GM23338 (cell line): ENCODE results near the gene ESX1. TPM values are rescaled to one million over a fixed set of nuclear protein-coding genes. Genes with fewer than 3 reads are reported as not detected.
"Not testable (repeated sequence)": the region's sequence is repeated elsewhere in the genome, so short reads cannot be mapped to it uniquely, and the experiment has no call there.

ENCODE experiments used
- ATAC-seq: fragments of 200-7000 bp; cut with Tn5 transposase; 3 replicates; pipeline ENCODE4 v1.9.1; 2020
- DNase-seq: peaks from one replicate; pipeline ENCODE4 v3.0.0-alpha.2; 2015; ENCODE audit warnings: low spot score
- H2AFZ ChIP-seq: fragments of 200-600 bp; sonication (generic); 2 replicates; pipeline ENCODE4 v1.8.0; 2016; ENCODE audit warnings: antibody characterized with exemption, mild to moderate bottlenecking, moderate library complexity
- H3F3A ChIP-seq: fragments of 200-600 bp; sonication (generic); replicated peaks from 2 replicates; pipeline ENCODE4 v1.8.0; 2017; ENCODE audit warnings: antibody characterized with exemption, mixed run types, low read depth
- H3K27ac ChIP-seq: fragments of 200-600 bp; sonication (generic); 2 replicates; pipeline ENCODE4 v1.6.1; 2016; ENCODE audit warnings: low read depth
- H3K27me3 ChIP-seq: fragments of 200-600 bp; sonication (generic); 2 replicates; pipeline ENCODE4 v1.8.0; 2016; ENCODE audit warnings: mild to moderate bottlenecking, mixed run types, moderate library complexity; ENCODE audit not compliant: insufficient read depth
- H3K36me3 ChIP-seq: fragments of 200-600 bp; sonication (generic); 2 replicates; pipeline ENCODE4 v1.8.0; 2016; ENCODE audit warnings: mild to moderate bottlenecking; ENCODE audit not compliant: insufficient read depth
- H3K4me1 ChIP-seq: fragments of 200-600 bp; sonication (generic); 2 replicates; pipeline ENCODE4 v1.8.0; 2016; ENCODE audit warnings: mild to moderate bottlenecking, moderate library complexity; ENCODE audit not compliant: insufficient read depth
- H3K4me2 ChIP-seq: fragments of 200-600 bp; sonication (generic); 2 replicates; pipeline ENCODE4 v1.7.1; 2017; ENCODE audit warnings: mixed run types
- H3K4me3 ChIP-seq: fragments of 200-600 bp; sonication (generic); 2 replicates; pipeline ENCODE4 v1.6.1; 2016; ENCODE audit warnings: mixed run types
- H3K79me2 ChIP-seq: fragments of 200-600 bp; sonication (generic); replicated peaks from 2 replicates; pipeline ENCODE4 v1.8.0; 2017; ENCODE audit warnings: mild to moderate bottlenecking; ENCODE audit not compliant: insufficient read depth
- H3K9me2 ChIP-seq: fragments of 200-600 bp; sonication (generic); 2 replicates; pipeline ENCODE4 v1.8.0; 2017; ENCODE audit not compliant: insufficient read depth
- H4K20me1 ChIP-seq: fragments of 200-600 bp; sonication (generic); replicated peaks from 2 replicates; pipeline ENCODE4 v1.8.0; 2017; ENCODE audit warnings: mild to moderate bottlenecking; ENCODE audit not compliant: insufficient read depth
- H3K27ac Mint-ChIP-seq: 2 replicates; pipeline ENCODE4 v1.8.0; 2020; ENCODE audit warnings: inconsistent platforms, mild to moderate bottlenecking, moderate library complexity, mixed read lengths
- H3K27me3 Mint-ChIP-seq: 3 replicates; pipeline ENCODE4 v1.8.0; 2022; ENCODE audit warnings: low read depth, mild to moderate bottlenecking, moderate library complexity, mixed read lengths, inconsistent platforms; ENCODE audit not compliant: insufficient read depth, poor library complexity
- H3K36me3 Mint-ChIP-seq: 3 replicates; pipeline ENCODE4 v1.8.0; 2021; ENCODE audit warnings: low read depth, mild to moderate bottlenecking, inconsistent platforms, moderate library complexity, mixed read lengths
- H3K4me1 Mint-ChIP-seq: 3 replicates; pipeline ENCODE4 v1.8.0; 2020; ENCODE audit warnings: mild to moderate bottlenecking, inconsistent platforms, mixed read lengths
- H3K4me3 Mint-ChIP-seq: 3 replicates; pipeline ENCODE4 v1.8.0; 2021; ENCODE audit warnings: moderate library complexity, mild to moderate bottlenecking, inconsistent platforms, mixed read lengths
- H3K9me3 Mint-ChIP-seq: 3 replicates; pipeline ENCODE4 v1.8.0; 2020; ENCODE audit warnings: moderate library complexity, mild to moderate bottlenecking, inconsistent platforms, mixed read lengths
- CREB1 ChIP-seq: fragments of 250-450 bp; sonication (Bioruptor Pico); IDR thresholded peaks from 2 replicates; pipeline ENCODE4 v1.5.0; 2020; ENCODE audit warnings: low read depth, mild to moderate bottlenecking, moderate library complexity
- CTCF ChIP-seq, 2 experiments: fragments of 200-600 bp in 1 of 2; sonication (generic) in 1 of 2; conservative IDR thresholded peaks; 2 replicates each; pipeline versions ENCODE4 v1.5.1 to v1.6.1; 2016 to 2017; ENCODE audit warnings: antibody characterized with exemption in 2 of 2, low read depth in 2 of 2, mild to moderate bottlenecking in 2 of 2, moderate library complexity in 1 of 2
- NANOG ChIP-seq: IDR thresholded peaks from 2 replicates; pipeline ENCODE4 v1.6.1; 2016; ENCODE audit warnings: antibody characterized with exemption, borderline replicate concordance
- POLR2AphosphoS5 ChIP-seq: IDR thresholded peaks from 2 replicates; pipeline ENCODE4 v1.6.1; 2016; ENCODE audit warnings: antibody characterized with exemption, low read depth
- ZNF114 ChIP-seq: fragments of 250-450 bp; sonication (Bioruptor Pico); IDR thresholded peaks from 2 replicates; pipeline ENCODE4 v1.5.0; 2020; ENCODE audit warnings: mild to moderate bottlenecking, moderate library complexity
- ZNF331 ChIP-seq: fragments of 250-450 bp; sonication (Bioruptor Pico); IDR thresholded peaks from 2 replicates; pipeline ENCODE4 v1.5.0; 2020; ENCODE audit warnings: low read depth, mild to moderate bottlenecking, moderate library complexity
- ZNF462 ChIP-seq: fragments of 250-450 bp; sonication (Bioruptor Pico); IDR thresholded peaks from 2 replicates; pipeline ENCODE4 v1.5.0; 2020; ENCODE audit warnings: mild to moderate bottlenecking, moderate library complexity
- polyA plus RNA-seq: library from polyadenylated mRNA; unstranded; fragments of >200 nt; fragmentation: Nextera tagmentation; extraction: Ambion mirVana; gene quantifications from 2 replicates; pipeline ENCODE4 v1.2.1, GENCODE V29; 2016
- total RNA-seq: library from RNA; depleted of rRNA; stranded (reverse); fragments of >200 nt; shearing (Covaris generic); gene quantifications from 2 replicates; pipeline ENCODE4 v1.2.3, GENCODE V29; 2014

The ESX1 gene
- total and polyA plus RNA-seq, 2 experiments from 2014 or later, result not detected

GRCh38 chrX:104250470-104250869 is 4.3 kb downstream of the ESX1 start:
- H3K27me3 Mint-ChIP-seq, result peaks cover 57% of the 10 kb centered on the region
- TF ChIP-seq POLR2AphosphoS5 (no peak), ZNF331 (CRISPR knock-in tag) (no peak), CTCF (conservative IDR thresholded peaks at IDR 0.05; ENCODE audit: low read depth in 2 of 2) (no peak), ZNF114 (CRISPR knock-in tag) (no peak), NANOG (no peak), ZNF462 (no peak), CREB1 (CRISPR knock-in tag) (no peak)
- H3K36me3 Mint-ChIP-seq, result no peaks in the 10 kb centered on the region
- H3K27ac ChIP-seq, result no peak overlapping the region
- H3K4me3 Mint-ChIP-seq, result no peak overlapping the region
- no peaks in the 10 kb centered on the region for H4K20me1 ChIP-seq
- no peak overlapping the region for H3K4me3 ChIP-seq
- no peak for ATAC-seq
- H3K36me3 ChIP-seq, result no peaks in the 10 kb centered on the region
- no peaks in the 10 kb centered on the region for H3K4me1 ChIP-seq
- no peak for DNase-seq
- H3K27me3 ChIP-seq, result peaks cover 95% of the 10 kb centered on the region
- no peaks in the 10 kb centered on the region for H3K9me3 Mint-ChIP-seq
- H3K27ac Mint-ChIP-seq, result no peak overlapping the region
- no peaks in the 10 kb centered on the region for H3K9me2 ChIP-seq
- no peaks in the 10 kb centered on the region for H3F3A ChIP-seq
- H3K79me2 ChIP-seq, result no peaks in the 10 kb centered on the region
- peaks cover 8% of the 10 kb centered on the region; the same call in 2 of the 3 replicates for H3K4me1 Mint-ChIP-seq
- H3K4me2 ChIP-seq, result no peak overlapping the region
- no peak overlapping the region for H2AFZ ChIP-seq

GRCh38 chrX:104230060-104230459 is 24.7 kb downstream of the ESX1 start:
- not testable (repeated sequence) for H4K20me1 ChIP-seq, H3K27ac ChIP-seq, H3K36me3 ChIP-seq, H3K36me3 Mint-ChIP-seq, H3K27ac Mint-ChIP-seq, H3K9me3 Mint-ChIP-seq, DNase-seq, H3K4me3 Mint-ChIP-seq, H3K4me3 ChIP-seq, H3K27me3 ChIP-seq, H3F3A ChIP-seq, H3K9me2 ChIP-seq, ATAC-seq, H3K27me3 Mint-ChIP-seq, H3K79me2 ChIP-seq, H3K4me2 ChIP-seq, H2AFZ ChIP-seq, H3K4me1 ChIP-seq, H3K4me1 Mint-ChIP-seq
